H1 (cell line): Measurements from ENCODE around the gene ZBED6. TPM values are rescaled to one million over a fixed set of nuclear protein-coding genes. Genes with fewer than 3 reads are reported as not detected.

ENCODE experiments used
- CTCF ChIA-PET: fragments of 300-600 bp; sonication (Branson Sonifier 250); formaldehyde crosslinking; loops from one replicate; lab custom pipeline; 2021; ENCODE audit not compliant: partially characterized antibody; lab: Charles Lee
- POLR2A ChIA-PET: fragments of 300-600 bp; sonication (Branson Sonifier 250); formaldehyde crosslinking; loops from one replicate; lab custom pipeline; 2021; ENCODE audit warnings: inconsistent platforms; ENCODE audit not compliant: partially characterized antibody; lab: Charles Lee
- DNase-seq, 2 experiments: peaks; one replicate each; pipeline versions ENCODE4 v3.0.0 to v3.0.0-alpha.2; 2010 to 2022; ENCODE audit warnings: low spot score in 2 of 2, low read depth in 1 of 2, mixed read lengths in 1 of 2
- FAIRE-seq: peaks from 2 replicates; lab custom pipeline; 2011; peaks lifted over from hg19 to GRCh38; lab: Jason Lieb, UNC
- H2AFZ ChIP-seq: 2 replicates; pipeline ENCODE4 v1.8.1; 2012; ENCODE audit warnings: low read length, inconsistent platforms
- H2AK5ac ChIP-seq: 2 replicates; pipeline ENCODE4 v1.6.1; 2013; ENCODE audit warnings: low read depth, low read length
- H2BK120ac ChIP-seq: replicated peaks from 2 replicates; pipeline ENCODE3; 2013; ENCODE audit warnings: low read depth, low read length, inconsistent platforms
- H2BK12ac ChIP-seq: 2 replicates; pipeline ENCODE4 v1.6.1; 2013; ENCODE audit warnings: low read depth, low read length
- H2BK15ac ChIP-seq: 2 replicates; pipeline ENCODE4 v1.6.1; 2013; ENCODE audit warnings: low read length
- H2BK20ac ChIP-seq: 2 replicates; pipeline ENCODE4 v1.6.1; 2013; ENCODE audit warnings: low read length
- H2BK5ac ChIP-seq: 2 replicates; pipeline ENCODE4 v1.6.1; 2013; ENCODE audit warnings: low read depth, low read length
- H3K14ac ChIP-seq: 2 replicates; pipeline ENCODE4 v1.6.1; 2013; ENCODE audit warnings: inconsistent platforms; ENCODE audit not compliant: insufficient read length
- H3K18ac ChIP-seq: 2 replicates; pipeline ENCODE4 v1.6.1; 2013; ENCODE audit warnings: low read length; ENCODE audit errors: extremely low read depth
- H3K23ac ChIP-seq: 2 replicates; pipeline ENCODE4 v1.6.1; 2013; ENCODE audit warnings: inconsistent platforms; ENCODE audit not compliant: insufficient read length
- H3K23me2 ChIP-seq: 2 replicates; pipeline ENCODE4 v1.6.1; 2013; ENCODE audit warnings: low read depth, low read length
- H3K27ac ChIP-seq: 2 replicates; pipeline ENCODE4 v1.6.1; 2011; ENCODE audit warnings: low read depth, low read length, inconsistent platforms
- H3K27me3 ChIP-seq, 4 experiments: replicated peaks in 1 of 4; 1 replicate in 1 of 4; 2 replicates in 3 of 4; pipeline versions ENCODE4 v1.6.1 to v1.8.1; 2011 to 2013; ENCODE audit warnings: low read length in 3 of 4, mild to moderate bottlenecking in 3 of 4, inconsistent platforms in 2 of 4, mixed read lengths in 2 of 4, moderate library complexity in 1 of 4; ENCODE audit not compliant: control insufficient read depth in 3 of 4, insufficient read depth in 3 of 4; ENCODE audit errors: extremely low read depth in 1 of 4
- H3K36me3 ChIP-seq, 4 experiments: 2 replicates each; pipeline versions ENCODE4 v1.6.1 to v1.8.1; 2011 to 2013; ENCODE audit warnings: mild to moderate bottlenecking in 4 of 4, low read length in 3 of 4, moderate library complexity in 2 of 4, control low read depth in 1 of 4, inconsistent platforms in 1 of 4; ENCODE audit not compliant: insufficient read depth in 4 of 4, control insufficient read depth in 2 of 4
- H3K4ac ChIP-seq: replicated peaks from 2 replicates; pipeline ENCODE3; 2013; ENCODE audit warnings: low read length, low read depth, mixed read lengths, inconsistent platforms; ENCODE audit not compliant: insufficient read length
- H3K4me1 ChIP-seq, 4 experiments: replicated peaks in 1 of 4; 1 replicate in 1 of 4; 2 replicates in 3 of 4; pipeline versions ENCODE4 v1.6.1 to v1.8.1; 2011 to 2013; ENCODE audit warnings: low read length in 3 of 4, inconsistent platforms in 2 of 4, mixed read lengths in 1 of 4; ENCODE audit not compliant: insufficient read depth in 4 of 4, control insufficient read depth in 3 of 4
- H3K4me2 ChIP-seq, 2 experiments: 2 replicates each; pipeline versions ENCODE4 v1.6.1 to v1.8.1; 2011 to 2013; ENCODE audit warnings: low read depth in 2 of 2, low read length in 2 of 2, control low read depth in 1 of 2, inconsistent platforms in 1 of 2, mild to moderate bottlenecking in 1 of 2; ENCODE audit not compliant: insufficient read depth in 1 of 2
- H3K4me3 ChIP-seq, 4 experiments: fragments of 200-600, 300-600 bp in 1 of 4; sonication (generic), shearing (Covaris generic), sonication (Bioruptor Twin) in 1 of 4; 2 replicates each; pipeline versions ENCODE4 v1.5.1 to v1.8.1; 2011 to 2016; ENCODE audit warnings: low read length in 4 of 4, low read depth in 3 of 4, control low read depth in 2 of 4, inconsistent platforms in 2 of 4, mild to moderate bottlenecking in 2 of 4, mixed read lengths in 1 of 4, moderate library complexity in 1 of 4; ENCODE audit not compliant: insufficient read depth in 2 of 4; ENCODE audit errors: extremely low read depth in 1 of 4
- H3K56ac ChIP-seq: replicated peaks from 2 replicates; pipeline ENCODE3; 2013; ENCODE audit warnings: low read depth, mild to moderate bottlenecking, mixed read lengths, low read length, inconsistent platforms; ENCODE audit not compliant: insufficient read length
- H3K79me1 ChIP-seq: 2 replicates; pipeline ENCODE4 v1.6.1; 2013; ENCODE audit warnings: low read depth, low read length, control low read depth
- H3K79me2 ChIP-seq, 2 experiments: 2 replicates each; pipeline versions ENCODE4 v1.6.1 to v1.8.1; 2012 to 2013; ENCODE audit warnings: low read length in 2 of 2, mild to moderate bottlenecking in 2 of 2, inconsistent platforms in 1 of 2; ENCODE audit not compliant: insufficient read depth in 2 of 2, control insufficient read depth in 1 of 2
- H3K9ac ChIP-seq, 4 experiments: replicated peaks in 1 of 4; 1 replicate in 1 of 4; 2 replicates in 3 of 4; pipeline versions ENCODE4 v1.6.1 to v1.8.1; 2011 to 2013; ENCODE audit warnings: low read depth in 3 of 4, low read length in 3 of 4, control low read depth in 2 of 4, mild to moderate bottlenecking in 2 of 4, moderate library complexity in 2 of 4, inconsistent platforms in 1 of 4; ENCODE audit errors: extremely low read depth in 1 of 4
- H3K9me3 ChIP-seq, 2 experiments: 2 replicates each; pipeline versions ENCODE4 v1.6.1 to v1.8.1; 2012 to 2013; ENCODE audit warnings: mild to moderate bottlenecking in 2 of 2, moderate library complexity in 2 of 2, control low read depth in 1 of 2, inconsistent platforms in 1 of 2, low read depth in 1 of 2, low read length in 1 of 2, mixed read lengths in 1 of 2; ENCODE audit not compliant: insufficient read depth in 2 of 2
- H4K20me1 ChIP-seq, 2 experiments: replicated peaks in 1 of 2; 2 replicates each; pipeline versions ENCODE3 to v1.8.1; 2011 to 2013; ENCODE audit warnings: inconsistent platforms in 2 of 2, low read length in 2 of 2, mild to moderate bottlenecking in 1 of 2; ENCODE audit not compliant: insufficient read depth in 2 of 2, control insufficient read depth in 1 of 2
- H4K5ac ChIP-seq: 2 replicates; pipeline ENCODE4 v1.6.1; 2013; ENCODE audit warnings: low read length, low read depth, mixed read lengths, inconsistent platforms; ENCODE audit not compliant: insufficient read length
- H4K8ac ChIP-seq: 2 replicates; pipeline ENCODE4 v1.8.0; 2013; ENCODE audit warnings: mild to moderate bottlenecking, moderate library complexity, low read length, inconsistent platforms; ENCODE audit not compliant: insufficient read depth; ENCODE audit errors: extremely low read depth
- H4K91ac ChIP-seq: replicated peaks from 2 replicates; pipeline ENCODE3; 2013; ENCODE audit warnings: low read length, mixed read lengths, inconsistent platforms; ENCODE audit not compliant: insufficient read length
- TCF12 ChIP-seq: IDR thresholded peaks from 2 replicates; pipeline ENCODE4 v1.6.1; 2011; ENCODE audit warnings: low read depth, mild to moderate bottlenecking, low read length
- WGBS, 2 experiments: shearing (Covaris generic) in 1 of 2; methylation state at CpG; one replicate each; pipeline versions ENCODE4 v1.1.6 to v1.1.7; 2013 to 2015; ENCODE audit warnings: low lambda C conversion rate in 2 of 2, mixed read lengths in 2 of 2, inconsistent platforms in 1 of 2, low coverage in 1 of 2, missing lambda C conversion rate in 1 of 2; ENCODE audit not compliant: insufficient replicate concordance in 2 of 2, insufficient coverage in 1 of 2, insufficient read length in 1 of 2; ENCODE audit errors: extremely low coverage in 1 of 2, missing lambda C conversion rate in 1 of 2; 5-methylcytosine and 5-hydroxymethylcytosine counted together
- polyA plus RNA-seq, 7 experiments: library from polyadenylated mRNA; depleted of rRNA in 3 of 7; stranded (reverse) in 5 of 7; unstranded in 2 of 7; fragments of >200 nt in 5 of 7; fragments of 200-250 nt in 2 of 7; gene quantifications; 1 replicate in 5 of 7; 2 replicates in 1 of 7; 4 replicates in 1 of 7; pipeline versions ENCODE4 v1.2.1 to v1.2.3, GENCODE V29; 2011 to 2013; ENCODE audit warnings: missing spikeins in 2 of 7, mixed read lengths in 2 of 7
- total RNA-seq: library from RNA; stranded (reverse); fragmentation: NEBNext Ultra II Directional; extraction: Animal tissue kit (Norgen Biotek cat#: 25700); gene quantifications from 2 replicates; pipeline ENCODE4 v1.2.1, GENCODE V29; 2021

ZBED6 gene
- total and polyA plus RNA-seq, 2 of the 8 experiments (the other 6 are each of a cell fraction or from before 2014, with no cell fraction given): 1.4 to 25.9 TPM

- Histone ChIP-seq H3K23me2 (no peaks in the 10 kb centered on the region), H3K9ac (no peak overlapping the region), H2AK5ac (no peak overlapping the region), H3K14ac (no peak overlapping the region), H3K9me3 (no peaks in the 10 kb centered on the region), H2BK12ac (no peak overlapping the region), H3K4me1 (no peaks in the 10 kb centered on the region), H2BK20ac (no peak overlapping the region), H3K36me3 (peaks cover 5 to 58% (median 42%) of the 10 kb centered on the region in 4 experiments), H2BK5ac (no peak overlapping the region), H3K23ac (no peak overlapping the region), H2BK15ac (no peak overlapping the region), H3K4ac (no peak overlapping the region), H3K27me3 (no peaks in the 10 kb centered on the region), H3K56ac (no peak overlapping the region), H3K27ac (no peak overlapping the region), H3K79me2 (peaks cover 0 to 28% of the 10 kb centered on the region in 2 experiments; a peak in 2 of 4 replicates), H4K8ac (no peak overlapping the region), H2BK120ac (no peak overlapping the region), H4K5ac (no peak overlapping the region), H3K18ac (no peak overlapping the region), H4K20me1 (peaks cover 5% of the 10 kb centered on the region in 2 experiments), H2AFZ (no peak overlapping the region), H4K91ac (no peak overlapping the region), H3K4me3 (no peak overlapping the region), H3K4me2 (no peak overlapping the region), H3K79me1 (peaks cover 4% of the 10 kb centered on the region; the same call in 1 of the 2 replicates)
- 98% methylated on average over 2 of the region's 2 CpGs; no CpG with 5 or more reads in 1 of the 2 experiments for WGBS, 2 experiments
- CTCF ChIA-PET: no interaction called here
- POLR2A ChIA-PET: no interaction called here
- DNase-seq: no peak
- no peak for FAIRE-seq
- no peak for TF ChIP-seq TCF12
These were observed 30.8 kb downstream of the ZBED6 start for GRCh38 chr1:203826175-203826574.
